LNCaP clone FGC (cell line): ENCODE results near the gene FCN2.

Experiments used
- DNase-seq: peaks from one replicate; pipeline ENCODE4 v3.0.0-alpha.2; 2011; ENCODE audit warnings: low read depth
- H3K4me3 ChIP-seq: 2 replicates; pipeline ENCODE4 v1.5.1; 2011; ENCODE audit warnings: mild to moderate bottlenecking, low read depth, low read length, control low read depth
- TF ChIP-seq, protein P1 (sequence below): IDR thresholded peaks from 2 replicates; pipeline ENCODE4 v1.5.1; 2012; ENCODE audit warnings: mild to moderate bottlenecking; ENCODE audit not compliant: control insufficient read depth, insufficient read depth; ENCODE audit errors: extremely low read depth

The FCN2 gene

GRCh38 chr9:134835448-134835847 lies 45.2 kb upstream of the FCN2 start:
- no peak for DNase-seq
- no peak overlapping the region for H3K4me3 ChIP-seq
- TF ChIP-seq, protein P1, sequence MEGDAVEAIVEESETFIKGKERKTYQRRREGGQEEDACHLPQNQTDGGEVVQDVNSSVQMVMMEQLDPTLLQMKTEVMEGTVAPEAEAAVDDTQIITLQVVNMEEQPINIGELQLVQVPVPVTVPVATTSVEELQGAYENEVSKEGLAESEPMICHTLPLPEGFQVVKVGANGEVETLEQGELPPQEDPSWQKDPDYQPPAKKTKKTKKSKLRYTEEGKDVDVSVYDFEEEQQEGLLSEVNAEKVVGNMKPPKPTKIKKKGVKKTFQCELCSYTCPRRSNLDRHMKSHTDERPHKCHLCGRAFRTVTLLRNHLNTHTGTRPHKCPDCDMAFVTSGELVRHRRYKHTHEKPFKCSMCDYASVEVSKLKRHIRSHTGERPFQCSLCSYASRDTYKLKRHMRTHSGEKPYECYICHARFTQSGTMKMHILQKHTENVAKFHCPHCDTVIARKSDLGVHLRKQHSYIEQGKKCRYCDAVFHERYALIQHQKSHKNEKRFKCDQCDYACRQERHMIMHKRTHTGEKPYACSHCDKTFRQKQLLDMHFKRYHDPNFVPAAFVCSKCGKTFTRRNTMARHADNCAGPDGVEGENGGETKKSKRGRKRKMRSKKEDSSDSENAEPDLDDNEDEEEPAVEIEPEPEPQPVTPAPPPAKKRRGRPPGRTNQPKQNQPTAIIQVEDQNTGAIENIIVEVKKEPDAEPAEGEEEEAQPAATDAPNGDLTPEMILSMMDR: no peak

DNA sequence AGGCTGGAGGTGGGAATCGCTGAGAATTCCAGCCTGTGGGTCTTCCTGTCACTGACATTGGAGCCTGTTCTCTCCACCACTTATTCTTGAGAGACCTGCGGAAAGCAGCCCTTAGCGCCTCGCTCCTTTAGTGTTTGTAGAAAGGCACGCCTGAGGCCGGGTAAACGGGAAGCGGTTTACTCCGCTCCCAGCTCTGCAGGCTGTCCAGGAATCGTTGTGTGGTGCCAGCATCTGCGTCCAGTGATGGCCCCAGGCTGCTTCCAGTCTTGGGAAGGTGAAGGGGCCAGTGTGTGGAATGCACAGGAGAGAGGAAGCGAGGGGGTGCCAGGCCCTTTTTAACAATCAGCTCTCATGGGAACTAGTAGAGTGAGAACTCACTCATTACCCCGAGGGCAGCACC lies 44.6 kb upstream of the FCN2 start:
- DNase-seq: no peak
- TF ChIP-seq, protein P1: no peak
- no peak overlapping the region for H3K4me3 ChIP-seq

DNA sequence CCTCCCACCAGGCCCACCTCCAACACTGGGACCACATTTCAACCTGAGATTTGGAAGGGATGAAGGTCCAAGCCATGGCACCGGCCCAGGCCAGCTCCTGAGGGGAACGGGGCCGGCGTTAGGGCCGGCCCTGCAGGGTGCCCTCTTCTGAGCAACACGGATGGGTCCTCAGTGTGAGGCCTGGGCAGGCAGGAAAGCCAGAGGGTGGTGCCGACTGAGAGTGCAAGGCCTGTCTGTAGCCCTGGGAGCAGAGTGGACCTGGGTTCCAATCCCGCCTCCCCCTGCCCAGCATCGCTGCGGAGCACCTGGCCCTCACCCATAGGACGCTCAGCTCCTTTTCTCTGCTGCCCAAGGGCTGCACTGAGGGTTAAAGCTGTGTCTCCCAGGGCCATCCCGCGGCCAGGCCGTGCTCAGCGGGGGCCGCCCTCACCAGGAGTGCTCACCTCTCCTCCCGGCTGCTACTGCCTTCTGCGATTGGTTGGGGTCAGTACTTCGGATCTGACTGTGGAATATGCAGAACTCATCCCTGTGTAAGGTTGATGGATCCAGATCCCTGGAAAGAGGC lies 44.1 kb upstream of the FCN2 start:
- TF ChIP-seq, protein P1: no peak
- DNase-seq: no peak
- H3K4me3 ChIP-seq: no peak overlapping the region

GRCh38 chr9:134837529-134837928 lies 43.1 kb upstream of the FCN2 start:
- H3K4me3 ChIP-seq: no peak overlapping the region
- TF ChIP-seq, protein P1: no peak
- DNase-seq: no peak

- DNase-seq: no peak
- TF ChIP-seq, protein P1: no peak
- H3K4me3 ChIP-seq: no peak overlapping the region
These were observed 41.8 kb upstream of the FCN2 start for GRCh38 chr9:134838651-134839454.

DNA sequence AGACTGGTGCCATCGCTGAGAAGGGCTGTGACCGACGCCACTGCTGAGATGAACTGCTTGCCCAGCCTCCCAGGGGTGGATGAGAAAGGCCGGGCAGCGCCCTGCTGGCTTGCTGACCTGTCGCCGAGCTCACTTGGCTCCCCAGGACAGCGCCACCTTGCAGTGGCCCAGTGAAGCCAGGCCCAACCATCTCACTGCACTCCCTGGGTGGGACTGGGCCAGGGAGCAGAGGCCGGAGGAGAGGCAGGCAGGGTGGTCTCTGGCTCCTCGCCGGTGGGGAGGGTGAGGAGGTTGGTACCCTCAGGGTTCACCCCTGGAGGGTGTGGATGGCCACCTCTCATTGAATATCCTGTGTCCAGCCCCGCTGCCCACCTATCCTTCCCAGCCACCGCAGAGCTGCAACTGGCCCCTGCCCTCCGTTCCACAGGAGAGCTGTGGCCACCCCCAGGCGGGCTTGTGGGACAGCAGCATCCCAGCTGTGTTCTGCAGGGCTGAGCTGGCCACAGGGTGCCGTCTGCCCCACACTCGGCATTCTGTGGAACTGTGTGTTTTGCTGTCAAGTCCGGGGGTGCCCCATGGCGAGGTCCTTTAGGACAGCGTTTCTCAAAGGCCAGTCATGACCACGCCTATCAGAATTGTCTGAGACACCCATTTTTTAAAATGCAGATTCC lies 41.0 kb upstream of the FCN2 start:
- no peak overlapping the region for H3K4me3 ChIP-seq
- TF ChIP-seq, protein P1: peak; percentile 27; the same call in 1 of the 2 replicates
- DNase-seq: no peak
